IPS DF 6.9 (cell line): Measurements from ENCODE around the gene FMO2.

Experiments used
- DNase-seq: peaks from one replicate; pipeline ENCODE4 v3.0.0-alpha.2; 2013; ENCODE audit warnings: low read depth, low spot score
- H3K27ac ChIP-seq: one replicate; pipeline ENCODE4 v1.5.1; 2013; ENCODE audit warnings: low read length, control low read depth
- H3K27me3 ChIP-seq: 2 replicates; pipeline ENCODE4 v1.6.1; 2013; ENCODE audit warnings: mild to moderate bottlenecking, low read length; ENCODE audit not compliant: control insufficient read depth, insufficient read depth
- H3K36me3 ChIP-seq: 2 replicates; pipeline ENCODE4 v1.6.1; 2013; ENCODE audit warnings: low read length; ENCODE audit not compliant: control insufficient read depth, insufficient read depth
- H3K4me1 ChIP-seq: 2 replicates; pipeline ENCODE4 v1.6.1; 2013; ENCODE audit warnings: low read length; ENCODE audit not compliant: control insufficient read depth, insufficient read depth
- H3K4me3 ChIP-seq: 2 replicates; pipeline ENCODE4 v1.5.1; 2013; ENCODE audit warnings: mild to moderate bottlenecking, low read length
- H3K9me3 ChIP-seq: 2 replicates; pipeline ENCODE4 v1.6.1; 2013; ENCODE audit warnings: low read length, inconsistent platforms; ENCODE audit not compliant: control insufficient read depth, insufficient read depth
- WGBS: extraction: QIAGEN DNeasy Blood & Tissue Kit; methylation state at CpG from one replicate; pipeline ENCODE4 v1.1.7; 2013; ENCODE audit warnings: mixed read lengths, missing lambda C conversion rate; ENCODE audit not compliant: insufficient read length, insufficient coverage; 5-methylcytosine and 5-hydroxymethylcytosine counted together

The FMO2 gene

DNA sequence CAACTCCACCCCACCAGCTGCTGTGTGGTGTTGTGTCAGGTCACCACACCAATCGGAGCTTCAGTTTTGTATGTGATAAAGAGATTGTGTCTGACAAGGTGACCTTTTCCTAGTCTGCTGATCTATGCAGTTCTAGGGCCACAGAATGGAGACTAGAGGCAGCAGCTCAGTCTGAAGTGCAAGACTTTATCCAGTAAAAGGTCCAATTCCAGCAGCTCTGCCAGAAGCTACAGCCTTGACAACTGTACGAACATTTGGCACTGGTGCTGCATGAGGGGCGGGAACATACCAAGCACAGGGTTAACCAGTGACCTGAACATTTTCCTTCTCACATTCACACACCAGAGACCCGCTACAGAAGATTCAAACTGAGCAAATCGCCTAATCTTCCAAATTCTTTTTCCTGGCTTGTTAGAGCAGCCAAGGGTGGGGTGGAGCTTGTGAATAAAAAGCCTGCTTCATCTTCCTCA, 72.5 kb downstream of the FMO2 start:
- H3K27ac ChIP-seq = no peak overlapping the region
- H3K27me3 ChIP-seq = no peaks in the 10 kb centered on the region
- H3K4me1 ChIP-seq = 0 out of 2 replicates have a peak, but pooled peaks cover 2% of the 10 kb centered on the region
- WGBS = no CpG with 5 or more reads among the region's 5 CpGs
- no peaks in the 10 kb centered on the region for H3K36me3 ChIP-seq
- H3K4me3 ChIP-seq = no peak overlapping the region
- H3K9me3 ChIP-seq = no peaks in the 10 kb centered on the region
- no peak for DNase-seq

DNA sequence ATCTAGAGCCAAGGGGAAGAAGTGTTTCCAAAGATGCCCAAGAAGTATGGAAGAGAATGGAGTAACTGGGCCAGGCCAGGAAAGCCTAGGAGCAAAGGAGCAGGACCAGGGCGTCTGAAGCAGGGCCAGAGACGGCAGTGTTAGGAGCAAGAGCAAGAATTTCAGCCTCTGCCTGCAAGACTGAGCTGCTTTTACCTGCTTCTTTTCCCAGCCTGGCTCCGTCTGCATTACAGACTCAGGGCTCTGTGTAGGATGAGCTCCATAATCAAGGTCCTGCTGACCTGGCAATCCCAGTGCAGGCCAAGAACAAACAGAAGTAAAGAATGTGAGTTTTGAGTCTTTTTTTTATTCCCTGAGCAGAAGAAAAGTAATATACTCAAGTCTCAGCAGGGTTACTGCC, 73.3 kb downstream of the FMO2 start:
- Histone ChIP-seq H3K4me3 (no peak overlapping the region), H3K4me1 (0 out of 2 replicates have a peak, but pooled peaks cover 2% of the 10 kb centered on the region), H3K27me3 (no peaks in the 10 kb centered on the region), H3K9me3 (no peaks in the 10 kb centered on the region), H3K27ac (no peak overlapping the region), H3K36me3 (no peaks in the 10 kb centered on the region)
- no peak for DNase-seq
- no CpG with 5 or more reads among the region's 3 CpGs for WGBS

DNA sequence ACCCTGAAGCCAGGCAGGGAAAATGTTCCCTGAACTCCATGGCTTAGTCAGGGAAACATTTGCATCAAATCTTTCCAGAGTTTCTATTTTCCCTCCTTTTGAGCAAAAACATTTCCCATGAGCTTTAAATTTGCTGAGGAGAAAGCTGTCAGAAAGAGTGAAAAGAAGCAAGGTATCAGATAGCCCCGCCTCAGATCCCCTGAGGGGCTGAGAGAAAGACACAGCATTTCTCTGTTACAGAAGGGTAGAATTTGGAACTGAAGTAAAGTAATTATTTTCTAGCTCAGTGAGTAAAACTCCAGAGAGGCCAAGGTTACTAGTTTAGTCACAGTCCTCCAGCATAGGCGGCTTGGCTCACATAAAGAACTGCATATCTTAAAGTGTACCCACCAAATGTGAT, 73.8 kb downstream of the FMO2 start:
- no peak for DNase-seq
- no CpG with 5 or more reads among the region's 2 CpGs for WGBS
- Histone ChIP-seq H3K4me3 (no peak overlapping the region), H3K27ac (no peak overlapping the region), H3K9me3 (no peaks in the 10 kb centered on the region), H3K4me1 (0 out of 2 replicates have a peak, but pooled peaks cover 2% of the 10 kb centered on the region), H3K36me3 (no peaks in the 10 kb centered on the region), H3K27me3 (no peaks in the 10 kb centered on the region)
